ENCODE results near the gene CD300LB.
A peak's percentile ranks its signal among the peaks of the same experiment; 100 is the strongest.

CD300LB gene

GRCh38 chr17:74547736-74548135 is 16.5 kb upstream of the CD300LB start:
- peak; percentile 68 for DNase-seq

- DNase-seq: no peak
Observed at GRCh38 chr17:74547264-74547663, 16.0 kb upstream of the CD300LB start.

- no peak for DNase-seq
Observed at GRCh38 chr17:74546586-74546985, 15.3 kb upstream of the CD300LB start.

- peak; percentile 90 for DNase-seq
Observed at GRCh38 chr17:74545843-74546230, 14.6 kb upstream of the CD300LB start, which contains the start of gene CD300C. TSS of gene CD300C (minus strand) at chr17:74546115. CDS start at chr17:74545782, 333 bp downstream.

- DNase-seq: peak; percentile 25
Observed at GRCh38 chr17:74544991-74545842, 13.9 kb upstream of the CD300LB start.

- no peak for DNase-seq
Observed at GRCh38 chr17:74543891-74544760, 12.9 kb upstream of the CD300LB start.

GRCh38 chr17:74543406-74543805 is 12.1 kb upstream of the CD300LB start:
- DNase-seq: no peak

GRCh38 chr17:74542727-74543383 is 11.6 kb upstream of the CD300LB start:
- DNase-seq: no peak

GRCh38 chr17:74542166-74542565 is 10.9 kb upstream of the CD300LB start:
- DNase-seq: no peak

- DNase-seq: no peak
Observed at GRCh38 chr17:74541176-74542111, 10.2 kb upstream of the CD300LB start.

GRCh38 chr17:74539281-74539820 is 8.1 kb upstream of the CD300LB start:
- no peak for DNase-seq

- DNase-seq: no peak
Observed at GRCh38 chr17:74536890-74537289, 5.6 kb upstream of the CD300LB start.

GRCh38 chr17:74532115-74532514 is 840 bp upstream of the CD300LB start:
- DNase-seq: peak; percentile 100

GRCh38 chr17:74530831-74531150 is 484 bp downstream of the CD300LB start:
- DNase-seq: no peak

- no peak for DNase-seq
Observed at GRCh38 chr17:74529243-74529642, 2.0 kb downstream of the CD300LB start.

GRCh38 chr17:74528491-74529199 is 2.6 kb downstream of the CD300LB start:
- DNase-seq: peak; percentile 100

- DNase-seq: no peak
Observed at GRCh38 chr17:74527756-74528155, 3.5 kb downstream of the CD300LB start.

- DNase-seq: no peak
Observed at GRCh38 chr17:74527081-74527480, 4.2 kb downstream of the CD300LB start.

GRCh38 chr17:74526681-74527080 is 4.6 kb downstream of the CD300LB start:
- DNase-seq: no peak

GRCh38 chr17:74525781-74526288 is 5.4 kb downstream of the CD300LB start:
- no peak for DNase-seq

- no peak for DNase-seq
Observed at GRCh38 chr17:74525465-74525725, 5.9 kb downstream of the CD300LB start.

Data from MV-4-11 (cell line).